Measurements from ENCODE around the gene MPP1. TPM values are rescaled to one million over a fixed set of nuclear protein-coding genes. Genes with fewer than 3 reads are reported as not detected.

Gene MPP1
- polyA plus RNA-seq, 2 of the 4 experiments (the other 2 are of a cell fraction): 10.7 to 14.3 TPM

DNA sequence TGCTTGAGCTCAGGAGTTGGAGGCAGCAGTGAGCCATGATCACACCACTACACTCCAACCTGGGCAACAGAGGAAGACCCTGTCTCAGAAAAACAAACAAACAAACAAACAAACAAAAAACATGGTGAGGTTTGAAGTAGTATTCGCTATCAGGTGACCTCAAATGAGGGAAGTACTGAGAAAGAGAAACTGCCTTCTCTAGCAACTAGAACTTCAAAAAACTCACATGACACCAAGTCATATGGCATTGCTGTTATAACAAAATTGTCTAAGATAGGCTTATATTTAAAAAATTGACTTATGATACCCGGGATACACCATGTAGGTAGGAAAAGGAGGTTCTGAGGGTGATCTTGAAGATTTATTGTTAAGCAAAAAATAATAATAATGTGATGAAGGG is 10.3 kb downstream of the MPP1 start:
- FAIRE-seq (no peak), DNase-seq (ENCODE audit: low read depth in 1 of 2, low spot score in 1 of 2) (no peak), ATAC-seq (no peak)
- Histone ChIP-seq H3K4me2 (no peak overlapping the region), H3K4me1 (peaks cover 66% of the 10 kb centered on the region), H3K4me3 (no peak overlapping the region), H3K9me3 (no peaks in the 10 kb centered on the region), H3K27ac (no peak overlapping the region)
- ChIA-PET CTCF (interaction anchor here (1.3 kb wide), 1 partner anchor 46 kb away, joined by 5 read pairs; no protein-coding TSS in a partner anchor), POLR2A (interaction anchor here (0.9 kb wide), 1 partner anchor 33 kb away, joined by 3 read pairs; the partner anchor contains the start of gene DKC1)
- 79% methylated on average over 2 of the region's 2 CpGs for WGBS (ENCODE audit: missing lambda C conversion rate)
- TF ChIP-seq SMC3 (IDR thresholded peaks at IDR 0.05) (no peak), EHF (CRISPR knock-in tag; IDR thresholded peaks at IDR 0.05) (no peak), EHMT2 (IDR thresholded peaks at IDR 0.05; ENCODE audit: low read depth) (no peak), PHF8 (IDR thresholded peaks at IDR 0.05; ENCODE audit: borderline replicate concordance, low read depth) (no peak), RNF2 (IDR thresholded peaks at IDR 0.05; ENCODE audit: borderline replicate concordance, low read depth) (no peak), HDAC2 (IDR thresholded peaks at IDR 0.05) (no peak), HMGXB4 (CRISPR knock-in tag; IDR thresholded peaks at IDR 0.05; ENCODE audit: borderline replicate concordance) (no peak), MAZ (IDR thresholded peaks at IDR 0.05; ENCODE audit: borderline replicate concordance, low read depth, low read length) (no peak), RAD21 (conservative IDR thresholded peaks at IDR 0.05 in 1 of 2, IDR thresholded peaks at IDR 0.05 in 1 of 2) (no peak), NFE2L2 (conservative IDR thresholded peaks at IDR 0.05; ENCODE audit: low read length) (no peak), EP300 (IDR thresholded peaks at IDR 0.05) (no peak), ZSCAN20 (CRISPR knock-in tag; IDR thresholded peaks at IDR 0.05) (no peak), CHD4 (IDR thresholded peaks at IDR 0.05; ENCODE audit: borderline replicate concordance) (no peak), ZC3H11A (IDR thresholded peaks at IDR 0.05) (no peak), POLR2AphosphoS2 (conservative IDR thresholded peaks at IDR 0.05; ENCODE audit: low read length) (no peak), NPAS2 (CRISPR knock-in tag; IDR thresholded peaks at IDR 0.05; ENCODE audit: borderline replicate concordance) (no peak)

- H3K27ac ChIP-seq: no peak overlapping the region; a peak in 1 of 6 replicates
- DNase-seq (ENCODE audit: low read depth in 1 of 2, low spot score in 1 of 2) (peak in 1 of 2 experiments; percentile 25), ATAC-seq (peak; percentile 45 to 56; a peak in 3 of 6 replicates), FAIRE-seq (peak; percentile 7)
- no peak overlapping the region for H3K4me3 ChIP-seq
- POLR2A ChIA-PET: no interaction called here
- no peaks in the 10 kb centered on the region for H3K9me3 ChIP-seq
- peak overlapping the region; percentile 46 for H3K4me2 ChIP-seq
- WGBS (ENCODE audit: missing lambda C conversion rate): 51% methylated on average over 7 of the region's 7 CpGs
- H3K4me1 ChIP-seq: peaks cover 51% of the 10 kb centered on the region
- CTCF ChIA-PET: no interaction called here
- TF ChIP-seq, protein P1, sequence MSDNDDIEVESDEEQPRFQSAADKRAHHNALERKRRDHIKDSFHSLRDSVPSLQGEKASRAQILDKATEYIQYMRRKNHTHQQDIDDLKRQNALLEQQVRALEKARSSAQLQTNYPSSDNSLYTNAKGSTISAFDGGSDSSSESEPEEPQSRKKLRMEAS (IDR thresholded peaks at IDR 0.05): no peak
- peak; percentile 42 to 47; a peak in 2 of 4 replicates for TF ChIP-seq CEBPB (IDR thresholded peaks at IDR 0.05)
- TF ChIP-seq NR3C1 (IDR thresholded peaks at IDR 0.05): no peak
- no peak for TF ChIP-seq MYC (IDR thresholded peaks at IDR 0.05; ENCODE audit: borderline replicate concordance, low read length)
- no peak for TF ChIP-seq ZSCAN20 (CRISPR knock-in tag; IDR thresholded peaks at IDR 0.05)
- TF ChIP-seq CTCF (IDR thresholded peaks at IDR 0.05): no peak
- TF ChIP-seq POLR2AphosphoS2 (conservative IDR thresholded peaks at IDR 0.05; ENCODE audit: low read length): no peak
- TF ChIP-seq RNF2 (IDR thresholded peaks at IDR 0.05; ENCODE audit: borderline replicate concordance, low read depth): no peak
- peak; percentile 38; the same call in 1 of the 2 replicates for TF ChIP-seq GATA3 (IDR thresholded peaks at IDR 0.05; ENCODE audit: borderline replicate concordance)
- no peak for TF ChIP-seq RFX5 (IDR thresholded peaks at IDR 0.05)
- TF ChIP-seq CBX8 (IDR thresholded peaks at IDR 0.05): no peak
- TF ChIP-seq NPAS2 (CRISPR knock-in tag; IDR thresholded peaks at IDR 0.05; ENCODE audit: borderline replicate concordance): no peak
- TF ChIP-seq KDM1A (IDR thresholded peaks at IDR 0.05; ENCODE audit: low read depth): no peak
- TF ChIP-seq, protein P2, sequence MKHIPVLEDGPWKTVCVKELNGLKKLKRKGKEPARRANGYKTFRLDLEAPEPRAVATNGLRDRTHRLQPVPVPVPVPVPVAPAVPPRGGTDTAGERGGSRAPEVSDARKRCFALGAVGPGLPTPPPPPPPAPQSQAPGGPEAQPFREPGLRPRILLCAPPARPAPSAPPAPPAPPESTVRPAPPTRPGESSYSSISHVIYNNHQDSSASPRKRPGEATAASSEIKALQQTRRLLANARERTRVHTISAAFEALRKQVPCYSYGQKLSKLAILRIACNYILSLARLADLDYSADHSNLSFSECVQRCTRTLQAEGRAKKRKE (CRISPR knock-in tag; IDR thresholded peaks at IDR 0.05; ENCODE audit: low read depth): no peak
- TF ChIP-seq FOSL2 (IDR thresholded peaks at IDR 0.05): no peak; the same call in 1 of the 2 replicates
- TF ChIP-seq FOSL2 (CRISPR knock-in tag; IDR thresholded peaks at IDR 0.05): peak; percentile 48; the same call in 1 of the 2 replicates
- TF ChIP-seq HOXA7 (CRISPR knock-in tag; IDR thresholded peaks at IDR 0.05): no peak
- TF ChIP-seq MAFK (IDR thresholded peaks at IDR 0.05; ENCODE audit: partially characterized antibody): no peak
- no peak for TF ChIP-seq EHMT2 (IDR thresholded peaks at IDR 0.05; ENCODE audit: low read depth)
- peak; percentile 74; the same call in 1 of the 2 replicates for TF ChIP-seq JUNB (IDR thresholded peaks at IDR 0.05)
- TF ChIP-seq ZC3H11A (IDR thresholded peaks at IDR 0.05): no peak
- no peak for TF ChIP-seq ESRRA (IDR thresholded peaks at IDR 0.05; ENCODE audit: borderline replicate concordance, low read length)
Observed at GRCh38 chrX:154793084-154793795, 12.0 kb downstream of the MPP1 start.
